Mononuclear cell (primary cell): Measurements from ENCODE around the gene AGXT. TPM values are rescaled to one million over a fixed set of nuclear protein-coding genes. Genes with fewer than 3 reads are reported as not detected.

Experiments
- H3K27me3 ChIP-seq: 2 replicates; pipeline ENCODE4 v1.6.0; 2011; ENCODE audit warnings: low read length, control low read depth; ENCODE audit not compliant: insufficient read depth
- H3K4me1 ChIP-seq: 2 replicates; pipeline ENCODE4 v1.5.1; 2011; ENCODE audit warnings: mild to moderate bottlenecking, low read length, control low read depth; ENCODE audit not compliant: insufficient read depth
- H3K4me3 ChIP-seq: 2 replicates; pipeline ENCODE4 v1.5.1; 2011; ENCODE audit warnings: mild to moderate bottlenecking, low read length, moderate library complexity
- H3K9me3 ChIP-seq: 2 replicates; pipeline ENCODE4 v1.5.1; 2011; ENCODE audit warnings: low read depth, mild to moderate bottlenecking, control low read depth, low read length
- total RNA-seq: library from RNA; depleted of rRNA; stranded (reverse); fragments of >200 nt; gene quantifications from one replicate; pipeline ENCODE4 v1.2.3, GENCODE V29; 2012

Gene AGXT
- total RNA-seq, 1 donor: not detected

DNA sequence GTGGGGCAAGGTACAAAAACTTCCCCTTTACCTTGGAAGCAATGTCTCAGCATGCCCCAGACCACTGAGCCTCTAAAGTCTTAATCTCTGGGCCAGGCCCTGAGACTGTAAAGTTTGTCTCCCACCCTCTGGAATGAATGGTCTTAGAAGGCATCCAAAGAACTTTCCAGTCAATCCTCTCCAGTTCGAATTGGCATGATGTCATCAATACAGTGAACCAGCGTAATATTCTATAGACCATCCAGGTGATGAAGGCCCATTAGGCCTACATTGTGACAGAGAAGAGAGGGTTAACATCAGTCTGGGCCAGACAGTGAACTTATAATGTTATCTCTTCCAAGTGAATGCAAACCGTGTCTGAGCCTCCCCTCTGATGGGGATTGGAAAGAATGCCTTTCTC is 16.1 kb downstream of the AGXT start:
- no peaks in the 10 kb centered on the region for H3K27me3 ChIP-seq
- no peak overlapping the region for H3K4me3 ChIP-seq
- no peaks in the 10 kb centered on the region for H3K9me3 ChIP-seq

DNA sequence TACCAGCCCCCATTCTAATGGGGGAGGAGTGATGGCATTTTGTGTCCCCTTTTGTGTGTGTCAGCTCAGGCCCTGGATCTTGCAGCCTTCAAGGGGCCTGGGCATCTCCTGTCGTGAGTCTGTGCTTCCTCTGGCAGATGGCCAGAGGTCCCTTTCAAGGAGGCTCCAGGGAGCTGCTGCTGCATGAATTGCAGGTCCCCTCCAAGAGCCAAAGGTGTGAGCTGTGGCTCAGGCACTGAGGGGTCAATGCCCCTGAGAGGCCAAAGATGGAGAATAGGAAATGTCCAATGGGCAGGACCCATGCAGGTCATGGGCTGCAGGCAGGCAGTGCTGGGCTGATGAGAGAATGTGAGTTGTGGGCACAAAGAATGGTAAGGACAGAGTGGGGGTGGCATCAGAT is 16.9 kb downstream of the AGXT start:
- no peak overlapping the region for H3K4me3 ChIP-seq
- no peaks in the 10 kb centered on the region for H3K9me3 ChIP-seq
- no peaks in the 10 kb centered on the region for H3K27me3 ChIP-seq
- H3K4me1 ChIP-seq: no peaks in the 10 kb centered on the region

More for the DNA sequence above, 16.1 kb downstream of the AGXT start:
- H3K4me1 ChIP-seq: no peaks in the 10 kb centered on the region

DNA sequence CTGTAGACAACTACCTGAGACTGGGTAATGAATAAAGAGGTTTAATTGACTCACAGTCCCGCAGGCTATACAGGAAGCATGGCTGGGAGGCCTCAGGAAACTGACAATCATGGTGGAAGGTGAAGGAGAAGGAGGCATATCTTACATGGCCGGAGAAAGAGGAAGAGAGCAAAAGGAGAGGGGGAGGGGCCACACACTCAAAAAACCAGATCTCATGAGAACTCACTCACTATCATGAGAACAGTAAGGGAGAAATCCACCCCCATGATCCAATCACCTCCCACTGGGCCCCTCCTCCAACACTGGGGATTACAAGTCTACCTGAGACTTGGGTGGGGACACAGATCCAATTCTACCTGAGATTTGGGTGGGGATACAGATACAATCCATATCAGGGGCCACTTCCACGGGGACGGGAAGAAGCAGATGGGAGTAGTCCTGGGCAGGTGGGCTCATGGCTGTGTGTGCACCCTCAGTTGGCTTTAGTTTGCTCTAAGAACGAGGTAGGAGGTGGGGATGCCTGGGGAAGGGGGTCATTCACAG is 17.5 kb downstream of the AGXT start:
- H3K9me3 ChIP-seq: no peaks in the 10 kb centered on the region
- no peaks in the 10 kb centered on the region for H3K4me1 ChIP-seq
- no peaks in the 10 kb centered on the region for H3K27me3 ChIP-seq
- H3K4me3 ChIP-seq: no peak overlapping the region

DNA sequence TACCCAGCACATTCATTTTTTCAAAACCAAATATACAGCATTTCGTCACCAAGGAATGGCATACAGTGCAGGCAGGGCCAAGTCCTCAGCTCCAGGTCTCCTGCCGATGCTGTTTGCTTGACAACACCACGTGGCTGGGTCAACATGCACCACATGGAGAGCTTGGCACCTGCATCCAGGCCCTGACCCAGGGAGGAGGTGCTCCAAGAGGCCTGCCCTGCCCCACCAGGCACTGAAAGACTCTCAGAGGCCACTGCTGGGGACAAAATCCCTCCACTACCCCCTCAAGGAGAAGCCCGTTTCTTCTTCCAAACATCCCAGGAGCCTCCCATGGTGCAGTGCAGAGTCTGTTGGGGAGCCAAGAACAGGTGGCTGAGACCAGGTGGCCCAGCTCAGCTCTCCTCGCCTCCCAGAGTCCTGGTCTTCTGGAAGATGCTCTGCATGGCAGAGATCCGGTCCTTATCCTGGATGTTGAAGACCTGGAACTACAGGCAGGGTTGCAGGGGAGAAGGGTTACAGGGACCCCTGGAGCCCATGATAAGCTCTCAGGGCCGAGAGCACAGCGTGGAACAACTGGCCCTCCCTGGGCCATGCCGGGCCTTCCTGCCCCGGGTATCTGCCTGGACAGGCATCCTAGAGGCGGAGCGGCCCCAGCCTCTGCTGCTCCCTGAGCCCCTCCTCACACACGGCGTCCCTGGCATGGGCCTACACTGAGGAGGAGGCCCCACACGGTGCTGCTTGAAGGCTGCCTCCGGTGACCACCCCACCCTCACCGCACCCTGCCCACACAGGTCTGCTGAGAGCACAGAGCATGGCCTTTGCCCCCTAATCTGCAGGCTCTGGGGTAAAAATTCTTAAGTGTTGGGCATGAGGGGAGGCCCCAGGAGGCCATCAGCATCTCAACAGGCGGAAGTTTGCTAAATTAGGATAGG is 18.3 kb downstream of the AGXT start:
- Histone ChIP-seq H3K4me1 (no peaks in the 10 kb centered on the region), H3K9me3 (no peaks in the 10 kb centered on the region), H3K27me3 (no peaks in the 10 kb centered on the region), H3K4me3 (no peak overlapping the region)

DNA sequence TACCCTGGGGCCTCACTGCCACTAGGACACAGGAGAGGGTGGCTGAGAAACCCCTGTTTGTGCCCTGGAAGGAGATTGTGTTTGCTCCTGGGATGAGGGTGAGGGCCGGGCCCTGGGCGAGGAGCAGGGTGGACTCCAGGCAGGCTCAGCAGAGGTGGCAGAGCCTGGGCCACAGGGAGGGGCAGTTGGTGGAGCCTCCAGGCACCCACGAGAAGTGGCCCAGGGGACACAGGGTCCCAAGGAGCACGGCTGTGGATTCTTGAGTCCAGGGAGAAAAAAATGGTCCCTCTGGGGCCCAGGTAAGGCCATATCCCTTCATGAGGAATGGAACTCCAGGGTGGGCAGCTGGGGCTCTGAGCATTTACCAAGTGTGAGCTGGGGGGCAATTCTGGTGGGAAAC is 19.0 kb downstream of the AGXT start:
- H3K4me3 ChIP-seq: no peak overlapping the region
- no peaks in the 10 kb centered on the region for H3K9me3 ChIP-seq
- no peaks in the 10 kb centered on the region for H3K4me1 ChIP-seq
- no peaks in the 10 kb centered on the region for H3K27me3 ChIP-seq

DNA sequence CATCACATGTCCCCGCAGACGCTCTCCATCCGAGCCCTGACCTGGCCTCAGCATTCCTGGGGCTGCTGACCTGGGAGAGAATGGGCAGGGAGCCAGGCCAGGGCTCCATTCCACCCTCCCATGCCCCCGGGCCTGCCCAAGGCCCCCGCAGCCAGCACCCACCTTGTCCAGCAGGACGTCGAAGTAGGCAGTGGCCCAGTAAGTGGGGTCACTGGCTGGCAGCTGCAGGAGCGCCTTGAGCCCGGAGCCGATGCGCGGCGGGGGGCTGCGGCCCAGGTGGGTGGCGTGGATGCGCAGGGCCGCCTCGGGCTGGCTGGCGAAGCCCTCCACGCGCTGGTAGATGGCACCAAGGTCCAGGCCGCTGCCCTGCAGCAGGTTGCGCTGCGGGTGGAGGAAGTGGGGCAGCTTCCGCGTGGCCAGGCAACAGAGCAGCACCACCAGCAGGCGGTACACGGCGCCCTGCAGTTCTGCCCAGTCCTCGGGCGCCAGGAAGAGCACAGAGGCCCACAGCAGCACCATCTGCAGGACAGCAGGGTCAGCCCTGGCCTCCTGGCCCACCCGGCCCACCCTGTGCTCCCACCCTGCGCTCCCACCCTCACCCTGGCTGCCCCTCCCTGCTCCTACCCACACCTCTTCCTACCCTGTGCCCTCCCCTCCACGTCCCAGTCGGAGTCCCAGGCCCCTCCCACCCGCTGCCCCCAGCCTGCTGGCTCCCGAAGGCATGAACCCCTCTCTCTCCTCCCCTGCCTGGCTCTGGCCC is 19.7 kb downstream of the AGXT start:
- no peaks in the 10 kb centered on the region for H3K9me3 ChIP-seq
- no peaks in the 10 kb centered on the region for H3K27me3 ChIP-seq
- no peak overlapping the region for H3K4me3 ChIP-seq
- no peaks in the 10 kb centered on the region for H3K4me1 ChIP-seq

DNA sequence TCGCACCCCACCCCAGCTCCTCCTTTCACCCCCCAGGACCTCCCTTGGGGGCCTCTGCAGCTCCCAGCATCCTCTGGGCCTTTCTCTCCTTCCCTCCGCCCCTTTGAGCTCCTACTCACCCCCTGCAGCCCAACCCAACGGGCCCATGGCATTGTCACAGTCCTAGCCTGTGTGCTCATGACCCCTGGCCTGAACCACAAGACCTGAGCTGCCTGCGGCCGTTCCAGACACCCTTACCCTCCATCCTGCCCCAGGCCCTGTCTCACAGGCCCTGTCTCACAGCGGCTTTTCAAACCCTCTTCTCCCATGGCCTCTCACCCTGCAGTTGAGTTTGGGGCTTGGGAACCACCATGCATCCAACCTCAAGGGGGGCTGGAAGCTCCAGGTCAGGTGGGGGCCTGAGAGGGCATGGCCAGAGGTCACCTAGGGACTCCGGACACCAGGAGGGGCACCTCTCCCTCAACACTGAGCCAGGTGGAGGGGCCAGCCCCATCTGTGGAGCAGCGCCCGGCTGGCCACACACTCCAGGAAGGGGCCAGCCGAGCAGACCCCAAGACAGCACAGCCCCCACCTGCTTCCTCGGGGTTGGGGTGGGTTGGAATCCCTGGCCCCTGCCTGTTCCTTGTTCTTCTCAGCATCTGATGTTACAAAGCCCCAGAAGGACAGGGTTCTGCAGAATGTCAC is 20.4 kb downstream of the AGXT start:
- H3K4me3 ChIP-seq: no peak overlapping the region
- H3K27me3 ChIP-seq: no peaks in the 10 kb centered on the region
- no peaks in the 10 kb centered on the region for H3K4me1 ChIP-seq
- H3K9me3 ChIP-seq: no peaks in the 10 kb centered on the region

DNA sequence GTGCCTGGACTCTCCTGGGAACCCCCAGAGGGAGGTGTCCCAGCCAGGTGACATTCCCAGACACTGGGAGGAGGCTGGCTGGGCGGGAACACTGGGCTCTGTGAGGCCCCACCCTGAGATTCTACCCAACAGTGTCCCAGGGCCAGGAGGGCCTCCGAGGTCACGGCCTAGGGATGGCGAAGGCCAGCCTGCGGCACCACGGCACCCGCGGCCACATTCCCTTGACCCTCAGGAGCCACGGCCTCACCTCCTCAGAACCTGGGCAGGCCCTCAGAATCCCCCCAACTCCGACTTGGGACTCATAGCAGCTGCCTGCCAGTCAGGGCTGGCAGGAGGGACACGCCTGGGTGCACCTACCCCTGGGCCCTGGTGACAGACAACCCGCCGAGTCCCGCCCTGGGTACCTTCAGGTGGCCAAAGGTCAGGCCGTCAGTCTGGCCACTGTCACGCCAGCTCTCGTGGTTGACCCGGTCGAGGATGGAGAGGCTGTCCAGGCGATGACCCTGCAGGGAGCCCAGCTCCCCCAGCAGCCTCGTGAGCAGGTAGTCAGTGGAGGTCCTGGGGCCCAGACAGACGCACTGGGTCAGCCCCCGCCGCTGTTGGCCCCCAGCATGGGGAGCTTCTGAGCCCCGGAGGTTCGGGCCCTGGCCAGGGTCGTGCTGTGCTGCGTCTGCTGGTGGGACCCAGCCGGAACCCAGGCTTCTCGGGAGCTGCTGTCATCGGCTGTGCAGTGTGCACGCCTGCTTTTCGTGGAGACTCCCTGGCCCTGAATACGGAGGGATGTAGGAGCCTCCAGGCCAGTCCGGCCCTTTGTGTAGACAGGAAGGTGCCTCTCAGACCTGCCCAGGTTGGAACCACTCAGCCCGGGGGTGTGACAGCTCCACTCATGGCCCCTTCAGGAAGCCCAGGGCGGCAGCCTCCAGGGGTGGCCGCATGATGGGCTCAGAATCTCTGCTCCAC is 21.3 kb downstream of the AGXT start:
- no peak overlapping the region for H3K4me3 ChIP-seq
- no peaks in the 10 kb centered on the region for H3K9me3 ChIP-seq
- no peaks in the 10 kb centered on the region for H3K27me3 ChIP-seq
- no peaks in the 10 kb centered on the region for H3K4me1 ChIP-seq

DNA sequence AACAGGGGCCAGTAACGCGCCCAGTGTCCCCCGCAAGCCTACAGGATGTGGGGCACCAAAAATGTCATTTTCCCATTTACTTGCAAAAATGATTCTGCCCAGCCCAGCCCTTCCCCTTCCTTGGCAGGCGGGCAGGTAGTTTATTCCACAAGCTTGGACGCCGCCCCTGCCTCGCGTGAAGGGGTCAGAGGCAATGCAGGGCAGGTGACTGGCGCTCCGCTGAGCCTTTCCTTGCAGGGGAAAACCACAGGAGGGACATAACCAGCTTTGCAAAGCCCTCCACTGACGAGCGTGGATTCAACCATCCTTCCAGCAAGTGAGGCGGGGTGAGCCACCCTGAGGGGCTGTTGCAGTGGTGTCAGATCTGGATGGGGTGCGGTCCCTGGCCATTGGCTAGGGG is 22.1 kb downstream of the AGXT start:
- Histone ChIP-seq H3K9me3 (no peaks in the 10 kb centered on the region), H3K4me1 (no peaks in the 10 kb centered on the region), H3K4me3 (no peak overlapping the region), H3K27me3 (no peaks in the 10 kb centered on the region)

DNA sequence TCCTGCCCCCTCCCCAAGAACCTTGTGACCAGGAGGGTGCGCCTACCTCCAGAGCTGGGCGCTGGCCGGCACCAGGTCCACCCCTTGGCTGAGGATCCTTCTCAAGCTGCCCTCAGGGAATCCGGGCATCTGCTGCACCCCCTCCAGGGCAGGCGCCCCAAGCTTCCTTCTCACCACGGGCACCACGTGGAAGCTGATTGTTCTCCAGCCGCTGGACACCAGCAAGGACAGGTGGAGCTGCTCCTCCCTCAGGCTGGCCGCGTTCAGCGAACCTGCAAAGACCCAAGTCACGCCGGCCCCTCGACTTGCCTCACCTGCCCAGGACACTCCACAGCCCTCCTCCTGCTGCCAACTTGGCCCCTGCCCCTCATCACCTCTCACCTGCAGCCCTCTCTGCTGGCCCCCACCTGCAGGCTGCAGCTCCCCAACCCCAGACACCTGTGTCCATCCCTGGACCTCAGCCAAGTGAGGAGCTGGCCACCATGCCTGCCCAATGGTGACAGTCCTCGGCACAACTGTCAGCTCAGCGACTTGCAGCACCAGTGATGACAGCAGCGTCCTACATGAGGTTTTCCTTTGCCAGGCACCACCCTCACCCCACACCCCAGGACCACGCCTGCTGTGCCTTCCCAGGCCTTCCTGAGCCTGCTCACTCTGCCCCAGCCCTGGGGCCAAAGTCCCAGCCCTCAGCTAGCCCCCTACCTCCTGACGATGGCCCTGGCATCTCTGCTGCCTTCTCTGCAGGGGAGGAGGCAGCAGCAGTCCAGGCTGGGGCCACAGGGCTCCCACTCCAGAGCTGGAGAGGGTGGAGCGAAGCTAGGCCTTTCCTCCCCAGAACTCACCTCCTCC is 23.1 kb downstream of the AGXT start:
- no peaks in the 10 kb centered on the region for H3K9me3 ChIP-seq
- H3K27me3 ChIP-seq: no peaks in the 10 kb centered on the region
- H3K4me3 ChIP-seq: no peak overlapping the region
- H3K4me1 ChIP-seq: no peaks in the 10 kb centered on the region

DNA sequence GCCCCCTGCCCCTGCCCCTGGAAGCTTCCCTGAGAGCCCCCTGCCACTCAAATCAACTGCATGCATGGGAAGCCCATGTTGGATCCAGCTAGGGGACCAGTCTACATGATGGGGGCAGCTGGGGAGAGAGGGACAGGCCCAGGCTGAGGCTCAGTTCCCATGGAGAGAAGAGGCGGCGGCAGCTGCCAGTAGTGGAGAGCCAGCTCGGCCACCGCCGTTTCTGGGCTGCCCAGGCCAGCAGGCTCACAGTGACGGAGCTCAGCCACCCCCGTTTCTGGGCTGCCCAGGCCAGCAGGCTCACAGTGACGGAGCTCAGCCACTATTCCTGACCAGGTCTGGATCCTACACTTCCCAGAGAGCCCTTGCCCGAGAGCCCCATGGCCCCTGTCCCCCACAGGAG is 23.7 kb downstream of the AGXT start:
- no peaks in the 10 kb centered on the region for H3K27me3 ChIP-seq
- H3K4me1 ChIP-seq: no peaks in the 10 kb centered on the region
- no peak overlapping the region for H3K4me3 ChIP-seq
- no peaks in the 10 kb centered on the region for H3K9me3 ChIP-seq

DNA sequence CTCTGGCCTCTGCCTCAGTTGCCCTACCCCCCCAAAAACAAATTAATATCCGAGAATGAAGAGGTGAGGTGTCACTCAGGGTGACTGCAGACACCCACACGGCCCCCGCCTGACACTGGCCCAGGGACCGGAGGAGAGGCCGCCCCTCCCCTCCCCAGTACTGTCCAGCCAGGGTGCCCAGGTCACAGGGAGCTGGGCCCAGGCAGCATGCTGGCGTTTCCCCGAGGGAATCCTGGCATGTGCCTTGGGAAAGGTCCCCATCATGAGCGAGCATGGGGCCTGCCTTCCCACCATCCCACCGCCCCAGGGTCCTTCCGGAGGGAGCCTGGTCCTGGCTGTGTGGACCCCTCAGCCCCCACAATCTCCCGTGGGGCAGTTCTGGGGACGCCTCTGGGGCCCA is 24.3 kb downstream of the AGXT start:
- Histone ChIP-seq H3K27me3 (no peaks in the 10 kb centered on the region), H3K4me3 (no peak overlapping the region), H3K4me1 (no peaks in the 10 kb centered on the region), H3K9me3 (no peaks in the 10 kb centered on the region)

DNA sequence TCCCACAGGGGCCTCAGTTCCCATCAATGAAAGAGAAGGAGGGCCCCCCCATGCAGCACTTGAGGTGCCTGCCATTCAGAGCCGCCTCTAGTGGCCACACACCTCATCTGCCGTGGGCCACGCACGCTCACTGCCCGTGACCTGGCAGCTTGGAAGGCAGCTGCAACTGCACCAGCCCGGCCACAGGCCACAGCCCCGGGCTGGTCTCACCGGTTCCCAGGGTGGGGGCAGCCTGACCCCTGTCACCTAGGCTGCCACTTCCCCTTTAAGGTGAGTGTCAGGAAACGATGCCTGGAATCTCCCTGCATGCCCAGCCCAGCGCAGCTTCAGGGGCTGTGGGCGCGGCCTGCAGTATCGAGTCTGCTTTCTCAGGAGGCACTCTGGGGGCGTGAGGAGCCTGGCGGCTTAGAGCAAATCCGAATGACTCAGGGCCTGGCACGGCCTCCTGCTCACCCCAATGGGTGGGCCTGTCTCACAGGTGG is 24.8 kb downstream of the AGXT start:
- no peaks in the 10 kb centered on the region for H3K27me3 ChIP-seq
- no peaks in the 10 kb centered on the region for H3K4me1 ChIP-seq
- H3K9me3 ChIP-seq: no peaks in the 10 kb centered on the region
- H3K4me3 ChIP-seq: no peak overlapping the region
